Esophagus squamous epithelium (tissue), 5 donors: Measurements from ENCODE around the gene ESYT1. TPM values are rescaled to one million over a fixed set of nuclear protein-coding genes. Genes with fewer than 3 reads are reported as not detected.
A peak's percentile ranks its signal among the peaks of the same experiment; 100 is the strongest.

ENCODE experiments used
- DNase-seq: peaks from one replicate; lab custom pipeline; 2025; lab: John Stamatoyannopoulos, UW
- H3K27ac ChIP-seq, 4 donors: fragments of 200-600 bp; sonication (generic); one replicate each; pipeline ENCODE4 v1.5.1; 2016 to 2019; ENCODE audit warnings: mild to moderate bottlenecking in 1 of 4
- H3K27me3 ChIP-seq, 4 donors: fragments of 200-600 bp; sonication (generic); 1 replicate in 3 of 4; 2 replicates in 1 of 4; pipeline versions ENCODE4 v1.5.1 to v1.6.0; 2017 to 2021; ENCODE audit warnings: antibody characterized with exemption in 1 of 4
- H3K36me3 ChIP-seq, 3 donors: fragments of 200-600 bp; sonication (generic); one replicate each; pipeline ENCODE4 v1.5.1; 2016 to 2019
- H3K4me1 ChIP-seq, 3 donors: fragments of 200-600 bp; sonication (generic); one replicate each; pipeline ENCODE4 v1.5.1; 2017 to 2019
- H3K4me3 ChIP-seq, 4 donors: fragments of 200-600 bp; sonication (generic); 1 replicate in 3 of 4; 2 replicates in 1 of 4; pipeline ENCODE4 v1.5.1; 2016 to 2019; ENCODE audit warnings: mild to moderate bottlenecking in 2 of 4, moderate library complexity in 1 of 4
- H3K9me3 ChIP-seq, 3 donors: fragments of 200-600 bp; sonication (generic); one replicate each; pipeline ENCODE4 v1.5.1; 2016 to 2019
- CTCF ChIP-seq, 6 experiments: fragments of 450-650 bp in 4 of 6; fragments of 200-600 bp in 2 of 6; sonication (generic) in 2 of 6; IDR thresholded peaks; one replicate each; pipeline ENCODE4 v1.5.1; 2016 to 2019; ENCODE audit warnings: antibody characterized with exemption in 6 of 6, mild to moderate bottlenecking in 4 of 6, moderate library complexity in 4 of 6
- POLR2A ChIP-seq, 4 donors: fragments of 450-650 bp; IDR thresholded peaks; one replicate each; pipeline ENCODE4 v1.6.1; 2017; ENCODE audit warnings: antibody characterized with exemption in 4 of 4, mild to moderate bottlenecking in 4 of 4, moderate library complexity in 3 of 4
- WGBS, 2 donors: methylation state at CpG; one replicate each; pipeline ENCODE4 v1.1.5; 2018; 5-methylcytosine and 5-hydroxymethylcytosine counted together
- intact Hi-C: fragments of 100-400 bp; cut with DNase I; formaldehyde crosslinking; loops from one replicate; pipeline ENCODE4 v1.15.0; 2022
- total RNA-seq, 4 donors: library from RNA; depleted of rRNA; stranded (reverse); fragments of >200 nt; gene quantifications; one replicate each; pipeline ENCODE4 v1.1.0, GENCODE V29; 2016
- donor health status: DM: yes; HTN: yes; CAD: no.

Gene ESYT1
- total RNA-seq, 4 donors from 2014 or later, result 42.6 to 70.8 (median 62.5) TPM

- no peaks in the 10 kb centered on the region for H3K9me3 ChIP-seq
- H3K4me3 ChIP-seq, result no peak overlapping the region
- intact Hi-C loops, result no loop called here
- 79 to 85% methylated on average over 3 of the region's 3 CpGs for WGBS, 2 donors
- TF ChIP-seq POLR2A (IDR thresholded peaks at IDR 0.05), result no peak
- TF ChIP-seq CTCF (IDR thresholded peaks at IDR 0.05), result no peak
- no peak overlapping the region for H3K27ac ChIP-seq
- H3K4me1 ChIP-seq, result peaks cover 0 to 33% (median 6%) of the 10 kb centered on the region in 3 donors
- H3K27me3 ChIP-seq, result no peaks in the 10 kb centered on the region
- no peak for DNase-seq
- peaks cover 0 to 90% (median 0%) of the 10 kb centered on the region in 3 donors for H3K36me3 ChIP-seq
Measured at GRCh38 chr12:56098592-56098991, 29.5 kb upstream of the ESYT1 start.

GRCh38 chr12:56099787-56100186, 28.3 kb upstream of the ESYT1 start:
- Histone ChIP-seq H3K4me3 (no peak overlapping the region), H3K9me3 (no peaks in the 10 kb centered on the region), H3K27ac (peak overlapping the region in 3 of 4 donors; percentile 28 to 43 (median 36)), H3K4me1 (peaks cover 0 to 37% (median 7%) of the 10 kb centered on the region in 3 donors), H3K36me3 (peaks cover 0 to 78% (median 0%) of the 10 kb centered on the region in 3 donors), H3K27me3 (no peaks in the 10 kb centered on the region)
- DNase-seq, result no peak
- WGBS, 2 donors, result 67 to 89% methylated on average over 3 to 4 of the region's 4 CpGs
- TF ChIP-seq POLR2A (IDR thresholded peaks at IDR 0.05) (no peak), CTCF (IDR thresholded peaks at IDR 0.05) (no peak)
- intact Hi-C loops, result loop anchor here (10.0 kb wide), 1 partner anchor 55 kb away; the partner anchor contains the start of gene RPS26

GRCh38 chr12:56101045-56101444, 27.0 kb upstream of the ESYT1 start:
- DNase-seq, result no peak
- H3K36me3 ChIP-seq, result peaks cover 0 to 66% (median 0%) of the 10 kb centered on the region in 3 donors
- 84% methylated on average over 11 to 14 of the region's 14 CpGs for WGBS, 2 donors

GRCh38 chr12:56102683-56103065, 25.4 kb upstream of the ESYT1 start:
- Histone ChIP-seq H3K9me3 (no peaks in the 10 kb centered on the region), H3K27ac (peak overlapping the region in 3 of 4 donors; percentile 22 to 94 (median 94)), H3K27me3 (no peaks in the 10 kb centered on the region), H3K36me3 (peaks cover 0 to 66% (median 7%) of the 10 kb centered on the region in 3 donors), H3K4me1 (peaks cover 10 to 61% (median 25%) of the 10 kb centered on the region in 3 donors), H3K4me3 (no peak overlapping the region)
- WGBS, 2 donors, result 67 to 73% methylated on average over 1 of the region's 1 CpG
- TF ChIP-seq CTCF (IDR thresholded peaks at IDR 0.05) (no peak), POLR2A (IDR thresholded peaks at IDR 0.05) (no peak)
- DNase-seq, result no peak
- intact Hi-C loops, result loop anchor here (10.0 kb wide), 1 partner anchor 58 kb away; the partner anchor contains the start of gene RPS26

More at GRCh38 chr12:56101045-56101444, 27.0 kb upstream of the ESYT1 start:
- Histone ChIP-seq H3K27me3 (no peaks in the 10 kb centered on the region), H3K4me1 (peaks cover 10 to 48% (median 17%) of the 10 kb centered on the region in 3 donors), H3K9me3 (no peaks in the 10 kb centered on the region), H3K4me3 (no peak overlapping the region), H3K27ac (no peak overlapping the region)
- TF ChIP-seq POLR2A (IDR thresholded peaks at IDR 0.05), result no peak
- TF ChIP-seq CTCF (IDR thresholded peaks at IDR 0.05), result no peak
- intact Hi-C loops, result loop anchor here (10.0 kb wide), 1 partner anchor 56 kb away; the partner anchor contains the start of gene RPS26

- TF ChIP-seq CTCF (IDR thresholded peaks at IDR 0.05) (no peak), POLR2A (IDR thresholded peaks at IDR 0.05) (no peak)
- intact Hi-C loops, result loop anchor here (10.0 kb wide), 1 partner anchor 58 kb away; the partner anchor contains the start of gene RPS26
- Histone ChIP-seq H3K36me3 (peaks cover 0 to 66% (median 12%) of the 10 kb centered on the region in 3 donors), H3K27me3 (no peaks in the 10 kb centered on the region), H3K27ac (peak overlapping the region; percentile 90 to 95 (median 94)), H3K4me3 (peak overlapping the region; percentile 85 to 97 (median 89)), H3K9me3 (no peaks in the 10 kb centered on the region), H3K4me1 (peaks cover 10 to 61% (median 25%) of the 10 kb centered on the region in 3 donors)
- WGBS, 2 donors, result 38 to 41% methylated on average over 6 of the region's 6 CpGs
- no peak for DNase-seq
Measured at GRCh38 chr12:56103066-56103711, 24.9 kb upstream of the ESYT1 start.
